ENCODE data around the gene AGPS. TPM values are rescaled to one million over a fixed set of nuclear protein-coding genes. Genes with fewer than 3 reads are reported as not detected.
A peak's percentile ranks its signal among the peaks of the same experiment; 100 is the strongest.

AGPS gene
- polyA plus RNA-seq, 1 experiment, result 6.9 TPM

DNA sequence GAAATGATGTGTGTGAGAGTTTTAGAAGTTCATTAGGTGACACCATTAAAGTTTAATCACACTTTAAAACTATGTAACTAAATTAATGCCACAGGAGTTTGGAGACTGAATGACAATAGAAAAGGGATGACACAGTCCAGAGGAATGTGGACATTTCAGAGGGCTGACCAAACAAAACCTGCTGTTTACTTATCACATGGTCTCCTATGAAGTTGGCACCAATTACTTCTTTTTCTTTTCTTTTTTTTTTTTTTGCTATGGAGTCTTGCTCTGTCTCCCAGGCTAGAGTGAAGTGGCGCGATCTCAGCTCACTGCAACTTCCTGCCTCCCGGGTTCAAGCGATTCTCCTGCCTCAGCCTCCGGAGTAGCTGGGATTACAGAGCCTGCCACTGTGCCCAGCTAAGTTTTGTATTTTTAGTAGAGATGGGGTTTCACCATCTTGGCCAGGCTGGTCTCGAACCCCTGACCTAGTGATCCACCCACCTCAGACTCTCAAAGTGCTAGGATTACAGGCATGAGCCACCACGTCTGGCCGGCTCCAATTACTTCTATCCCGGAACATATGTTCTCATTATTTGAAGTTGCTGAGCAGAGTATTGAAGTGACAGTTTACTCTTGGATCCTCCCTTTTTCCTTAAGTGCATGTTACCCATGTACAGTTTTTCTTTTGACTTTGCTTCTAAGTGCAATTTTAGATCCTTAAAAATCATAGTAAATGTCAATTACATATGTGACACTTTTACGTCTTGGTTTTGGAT lies 4.3 kb downstream of the AGPS start:
- TF ChIP-seq, protein P1, sequence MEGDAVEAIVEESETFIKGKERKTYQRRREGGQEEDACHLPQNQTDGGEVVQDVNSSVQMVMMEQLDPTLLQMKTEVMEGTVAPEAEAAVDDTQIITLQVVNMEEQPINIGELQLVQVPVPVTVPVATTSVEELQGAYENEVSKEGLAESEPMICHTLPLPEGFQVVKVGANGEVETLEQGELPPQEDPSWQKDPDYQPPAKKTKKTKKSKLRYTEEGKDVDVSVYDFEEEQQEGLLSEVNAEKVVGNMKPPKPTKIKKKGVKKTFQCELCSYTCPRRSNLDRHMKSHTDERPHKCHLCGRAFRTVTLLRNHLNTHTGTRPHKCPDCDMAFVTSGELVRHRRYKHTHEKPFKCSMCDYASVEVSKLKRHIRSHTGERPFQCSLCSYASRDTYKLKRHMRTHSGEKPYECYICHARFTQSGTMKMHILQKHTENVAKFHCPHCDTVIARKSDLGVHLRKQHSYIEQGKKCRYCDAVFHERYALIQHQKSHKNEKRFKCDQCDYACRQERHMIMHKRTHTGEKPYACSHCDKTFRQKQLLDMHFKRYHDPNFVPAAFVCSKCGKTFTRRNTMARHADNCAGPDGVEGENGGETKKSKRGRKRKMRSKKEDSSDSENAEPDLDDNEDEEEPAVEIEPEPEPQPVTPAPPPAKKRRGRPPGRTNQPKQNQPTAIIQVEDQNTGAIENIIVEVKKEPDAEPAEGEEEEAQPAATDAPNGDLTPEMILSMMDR (IDR thresholded peaks at IDR 0.05; ENCODE audit: insufficient read depth, low read depth, low read length), result no peak
- POLR2A ChIA-PET, result interaction anchor here (0.7 kb wide), 1 partner anchor 8 kb away, joined by 6 read pairs; no protein-coding TSS in a partner anchor
- no peak overlapping the region for H3K4me3 ChIP-seq (ENCODE audit: low read depth, low read length)
- no peaks in the 10 kb centered on the region for H3K36me3 ChIP-seq (ENCODE audit: control insufficient read depth, insufficient read depth, low read length)
- no peak for DNase-seq (ENCODE audit: low read depth)
- H3K27me3 ChIP-seq (ENCODE audit: control insufficient read depth, insufficient read depth, low read length), result no peaks in the 10 kb centered on the region
- CTCF ChIA-PET, result interaction anchor here (1.2 kb wide), 1 partner anchor 19 kb away, joined by 4 read pairs; no protein-coding TSS in a partner anchor

GRCh38 chr2:177397481-177398289 lies 5.1 kb downstream of the AGPS start:
- ChIA-PET POLR2A (interaction anchor here (0.7 kb wide), 1 partner anchor 8 kb away, joined by 6 read pairs; no protein-coding TSS in a partner anchor), CTCF (interaction anchor here (0.9 kb wide), 1 partner anchor 62 kb away, joined by 3 read pairs; no protein-coding TSS in a partner anchor)
- H3K27me3 ChIP-seq (ENCODE audit: control insufficient read depth, insufficient read depth, low read length), result no peaks in the 10 kb centered on the region
- TF ChIP-seq, protein P1 (IDR thresholded peaks at IDR 0.05; ENCODE audit: insufficient read depth, low read depth, low read length), result no peak
- H3K4me3 ChIP-seq (ENCODE audit: low read depth, low read length), result no peak overlapping the region
- DNase-seq (ENCODE audit: low read depth), result peak; percentile 98
- H3K36me3 ChIP-seq (ENCODE audit: control insufficient read depth, insufficient read depth, low read length), result no peaks in the 10 kb centered on the region

DNA sequence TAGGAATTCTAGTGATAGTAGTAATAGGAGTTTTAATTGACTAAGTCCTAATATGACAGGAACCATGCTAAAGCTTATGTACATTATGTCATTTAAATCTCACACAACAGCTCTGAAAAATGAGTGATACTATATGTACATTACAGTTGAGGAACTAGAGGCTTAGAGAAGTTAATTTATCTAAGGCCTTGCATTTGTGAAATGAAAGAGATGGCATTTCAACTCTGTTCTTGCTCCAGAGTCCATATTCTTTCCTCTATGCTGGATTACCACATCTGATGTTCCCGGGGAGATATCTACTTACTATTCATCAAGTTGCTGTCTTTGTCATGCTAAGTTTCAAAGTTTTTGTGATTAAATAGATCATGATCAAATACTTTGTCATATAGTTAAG lies 5.7 kb downstream of the AGPS start:
- no peak for DNase-seq (ENCODE audit: low read depth)
- ChIA-PET POLR2A (no interaction called here), CTCF (interaction anchor here (0.9 kb wide), 1 partner anchor 62 kb away, joined by 3 read pairs; no protein-coding TSS in a partner anchor)
- no peaks in the 10 kb centered on the region for H3K36me3 ChIP-seq (ENCODE audit: control insufficient read depth, insufficient read depth, low read length)
- no peaks in the 10 kb centered on the region for H3K27me3 ChIP-seq (ENCODE audit: control insufficient read depth, insufficient read depth, low read length)
- TF ChIP-seq, protein P1 (IDR thresholded peaks at IDR 0.05; ENCODE audit: insufficient read depth, low read depth, low read length), result no peak
- no peak overlapping the region for H3K4me3 ChIP-seq (ENCODE audit: low read depth, low read length)

GRCh38 chr2:177398791-177399190 lies 6.2 kb downstream of the AGPS start:
- ChIA-PET POLR2A (no interaction called here), CTCF (interaction anchor here (0.9 kb wide), 1 partner anchor 63 kb away, joined by 3 read pairs; no protein-coding TSS in a partner anchor)
- Histone ChIP-seq H3K36me3 (ENCODE audit: control insufficient read depth, insufficient read depth, low read length) (no peaks in the 10 kb centered on the region), H3K4me3 (ENCODE audit: low read depth, low read length) (no peak overlapping the region), H3K27me3 (ENCODE audit: control insufficient read depth, insufficient read depth, low read length) (no peaks in the 10 kb centered on the region)
- DNase-seq (ENCODE audit: low read depth), result no peak
- TF ChIP-seq, protein P1 (IDR thresholded peaks at IDR 0.05; ENCODE audit: insufficient read depth, low read depth, low read length), result no peak

- CTCF ChIA-PET, result no interaction called here
- TF ChIP-seq, protein P1 (IDR thresholded peaks at IDR 0.05; ENCODE audit: insufficient read depth, low read depth, low read length), result no peak
- POLR2A ChIA-PET, result no interaction called here
- DNase-seq (ENCODE audit: low read depth), result no peak
- Histone ChIP-seq H3K4me3 (ENCODE audit: low read depth, low read length) (no peak overlapping the region), H3K27me3 (ENCODE audit: control insufficient read depth, insufficient read depth, low read length) (no peaks in the 10 kb centered on the region), H3K36me3 (ENCODE audit: control insufficient read depth, insufficient read depth, low read length) (no peaks in the 10 kb centered on the region)
Observed at GRCh38 chr2:177399376-177399775, 6.8 kb downstream of the AGPS start.
